OCI-LY3 (cell line): ENCODE data around the gene CAMTA1.

Source experiments
- H2AFZ ChIP-seq: fragments of 200-600, 300-600 bp; shearing (Covaris generic); 2 replicates; pipeline ENCODE4 v1.6.0; 2014; ENCODE audit warnings: antibody characterized with exemption, low read depth, low read length
- H3K27ac ChIP-seq: fragments of 200-600, 300-600 bp; sonication (generic); 2 replicates; pipeline ENCODE4 v1.5.1; 2014; ENCODE audit warnings: mild to moderate bottlenecking, low read length, moderate library complexity, mixed read lengths
- H3K27me3 ChIP-seq: fragments of 200-600, 300-600 bp; sonication (generic); 2 replicates; pipeline ENCODE4 v1.6.1; 2014; ENCODE audit warnings: low read depth, low read length, mixed read lengths
- H3K36me3 ChIP-seq: fragments of 200-600, 300-600 bp; sonication (generic); replicated peaks from 2 replicates; pipeline ENCODE3; 2014; ENCODE audit warnings: low read depth, low read length, mixed read lengths
- H3K4me1 ChIP-seq: fragments of 300-600, 200-600 bp; sonication (generic); 2 replicates; pipeline ENCODE4 v1.6.1; 2014; ENCODE audit warnings: low read length, mixed read lengths
- H3K4me2 ChIP-seq: fragments of 200-600, 300-600 bp; sonication (generic); 2 replicates; pipeline ENCODE4 v1.6.1; 2014; ENCODE audit warnings: low read length, mixed read lengths
- H3K4me3 ChIP-seq: fragments of 300-600, 200-600 bp; sonication (generic); 2 replicates; pipeline ENCODE4 v1.5.1; 2014; ENCODE audit warnings: antibody characterized with exemption, mild to moderate bottlenecking, low read length, moderate library complexity
- H3K79me2 ChIP-seq: fragments of 300-600, 200-600 bp; shearing (Covaris generic); 2 replicates; pipeline ENCODE4 v1.6.1; 2014; ENCODE audit warnings: mild to moderate bottlenecking, low read length, mixed read lengths
- H3K9ac ChIP-seq: fragments of 300-600, 200-600 bp; shearing (Covaris generic); 2 replicates; pipeline ENCODE4 v1.6.0; 2014; ENCODE audit warnings: mild to moderate bottlenecking, low read length, moderate library complexity
- H3K9me3 ChIP-seq: fragments of 200-600, 300-600 bp; shearing (Covaris generic); 2 replicates; pipeline ENCODE4 v1.6.1; 2014; ENCODE audit warnings: low read length, mixed read lengths; ENCODE audit not compliant: insufficient read depth
- H4K20me1 ChIP-seq: fragments of 200-600, 300-600 bp; sonication (generic); 2 replicates; pipeline ENCODE4 v1.6.1; 2016; ENCODE audit warnings: low read length, mixed read lengths; ENCODE audit not compliant: insufficient read depth
- CTCF ChIP-seq: fragments of 200-600, 300-600 bp; sonication (generic); IDR thresholded peaks from 2 replicates; pipeline ENCODE4 v1.5.1; 2014; ENCODE audit warnings: antibody characterized with exemption, low read length, low read depth
- EZH2phosphoT487 ChIP-seq: fragments of 200-600 bp; shearing (Covaris generic); IDR thresholded peaks from 2 replicates; pipeline ENCODE4 v1.6.1; 2018; ENCODE audit warnings: antibody characterized with exemption, mixed run types, low read depth

CAMTA1 gene

GRCh38 chr1:7543718-7544090, 758.5 kb downstream of the CAMTA1 start:
- peaks cover 9% of the 10 kb centered on the region; the same call in 1 of the 2 replicates for H3K4me1 ChIP-seq
- H2AFZ ChIP-seq, result no peak overlapping the region
- no peaks in the 10 kb centered on the region for H3K36me3 ChIP-seq
- H3K4me2 ChIP-seq, result no peak overlapping the region
- H4K20me1 ChIP-seq, result no peaks in the 10 kb centered on the region
- no peak overlapping the region for H3K27ac ChIP-seq
- H3K9me3 ChIP-seq, result no peaks in the 10 kb centered on the region
- TF ChIP-seq CTCF, result no peak
- no peak for TF ChIP-seq EZH2phosphoT487
- H3K4me3 ChIP-seq, result no peak overlapping the region
- no peaks in the 10 kb centered on the region for H3K79me2 ChIP-seq
- no peak overlapping the region for H3K9ac ChIP-seq
- no peaks in the 10 kb centered on the region for H3K27me3 ChIP-seq

DNA sequence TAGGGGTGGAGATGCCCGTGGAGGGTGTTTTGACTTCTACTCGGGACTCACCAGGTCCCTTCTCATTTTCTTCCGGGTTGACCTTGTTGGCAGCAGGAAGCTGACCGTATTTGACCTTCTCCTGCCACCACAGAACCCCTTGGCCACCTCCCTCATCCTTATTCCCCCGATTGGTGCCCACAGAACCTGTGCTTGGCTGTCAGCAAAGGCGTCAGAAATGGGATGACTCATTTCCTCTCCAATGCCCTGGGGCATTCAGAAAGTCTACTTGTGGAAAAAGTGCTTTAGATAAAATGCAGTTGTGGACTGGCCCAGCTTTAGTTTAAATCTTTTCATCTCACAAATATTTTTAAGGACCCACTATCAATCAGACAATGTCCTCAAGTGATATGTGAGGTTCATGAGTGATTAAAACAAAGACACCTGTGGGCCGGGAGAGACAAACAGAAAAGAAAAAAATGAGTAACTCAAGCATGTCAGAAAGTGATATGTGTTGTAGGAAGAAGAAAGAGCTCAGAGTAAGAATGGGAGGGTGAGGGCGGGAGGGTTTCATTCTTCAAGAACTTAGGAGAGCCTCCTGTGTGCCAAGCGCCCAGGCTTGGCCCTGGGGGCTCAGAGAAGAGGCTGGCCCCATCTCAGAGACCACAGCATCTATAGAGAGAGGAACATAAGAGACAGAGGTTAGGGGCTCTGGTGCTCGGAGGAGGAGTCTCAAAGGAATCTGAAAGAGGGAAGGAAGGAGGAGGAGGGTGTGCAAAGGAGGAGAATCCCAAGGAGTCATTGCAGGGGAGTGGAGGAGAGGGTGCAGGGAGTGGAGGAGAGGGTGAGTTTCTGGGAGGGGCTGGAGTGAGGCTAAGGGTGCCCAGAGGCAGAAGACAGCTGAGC, 764.3 kb downstream of the CAMTA1 start:
- no peak overlapping the region for H3K9ac ChIP-seq
- H3K36me3 ChIP-seq, result no peaks in the 10 kb centered on the region
- H3K4me1 ChIP-seq, result peaks cover 10% of the 10 kb centered on the region
- H2AFZ ChIP-seq, result peak overlapping the region; percentile 34; the same call in 1 of the 2 replicates
- H3K9me3 ChIP-seq, result no peaks in the 10 kb centered on the region
- peak overlapping the region; percentile 25 for H3K4me2 ChIP-seq
- no peaks in the 10 kb centered on the region for H3K79me2 ChIP-seq
- no peak overlapping the region for H3K4me3 ChIP-seq
- no peak for TF ChIP-seq EZH2phosphoT487
- no peak for TF ChIP-seq CTCF
- no peaks in the 10 kb centered on the region for H4K20me1 ChIP-seq
- H3K27ac ChIP-seq, result no peak overlapping the region
- no peaks in the 10 kb centered on the region for H3K27me3 ChIP-seq

DNA sequence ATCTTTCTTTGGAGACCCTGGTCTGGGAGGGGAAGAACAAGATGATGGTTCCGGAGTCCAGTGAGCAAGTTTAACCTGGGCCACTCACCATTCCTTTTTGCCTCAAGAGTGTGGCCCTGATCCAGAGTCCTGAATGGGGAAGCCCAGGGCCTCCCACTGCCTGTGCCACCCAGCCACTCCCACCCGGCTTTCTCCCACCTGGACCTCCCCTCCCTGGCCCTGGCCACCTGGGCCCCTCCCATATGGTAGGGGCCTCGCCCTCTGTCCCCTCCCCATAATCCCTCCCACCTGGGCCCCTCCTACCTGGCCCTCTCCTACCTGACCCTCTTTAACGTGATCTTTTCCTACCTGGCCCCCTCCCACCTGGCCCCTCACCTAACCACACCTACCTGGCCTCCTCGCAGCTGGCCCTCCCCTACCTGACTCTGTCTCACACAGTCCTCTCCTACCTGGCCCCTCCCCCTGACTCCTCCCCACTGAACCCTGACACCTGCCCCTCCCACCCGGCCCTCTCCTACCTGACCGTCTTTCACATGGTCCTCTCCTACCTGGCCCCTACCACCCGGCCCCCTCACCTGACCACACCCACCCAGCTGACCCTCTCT, 765.1 kb downstream of the CAMTA1 start:
- TF ChIP-seq EZH2phosphoT487 (no peak), CTCF (no peak)
- Histone ChIP-seq H3K4me2 (no peak overlapping the region), H3K4me3 (no peak overlapping the region), H3K27me3 (no peaks in the 10 kb centered on the region), H3K79me2 (no peaks in the 10 kb centered on the region), H4K20me1 (no peaks in the 10 kb centered on the region), H3K4me1 (peaks cover 10% of the 10 kb centered on the region), H3K27ac (no peak overlapping the region), H2AFZ (no peak overlapping the region), H3K36me3 (no peaks in the 10 kb centered on the region), H3K9ac (no peak overlapping the region), H3K9me3 (no peaks in the 10 kb centered on the region)

DNA sequence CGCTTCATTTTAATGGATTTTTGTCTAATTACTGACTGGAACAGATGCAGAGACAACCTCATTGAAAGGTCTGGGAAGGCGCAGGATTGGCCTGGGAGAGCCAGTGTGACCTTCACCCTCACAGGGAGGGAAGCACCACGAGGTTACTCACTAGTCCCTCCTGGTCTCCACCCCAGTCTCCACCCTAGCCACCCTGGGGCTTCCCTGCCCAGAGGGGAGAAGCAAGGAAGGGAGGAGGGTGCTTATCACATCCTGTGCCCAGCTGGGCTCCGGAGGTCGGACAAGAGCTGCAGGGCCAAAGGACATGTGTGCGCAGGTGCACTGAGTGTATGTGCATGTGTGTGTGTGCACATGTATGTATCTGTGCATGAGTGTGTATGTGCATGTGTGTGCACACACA, 765.7 kb downstream of the CAMTA1 start:
- TF ChIP-seq CTCF, result no peak
- no peak for TF ChIP-seq EZH2phosphoT487
- H3K4me1 ChIP-seq, result peaks cover 10% of the 10 kb centered on the region

More for the DNA sequence above, 765.7 kb downstream of the CAMTA1 start:
- no peak overlapping the region for H3K4me3 ChIP-seq
- H3K9me3 ChIP-seq, result no peaks in the 10 kb centered on the region
- no peaks in the 10 kb centered on the region for H3K27me3 ChIP-seq
- no peak overlapping the region for H3K4me2 ChIP-seq
- no peaks in the 10 kb centered on the region for H4K20me1 ChIP-seq
- H3K36me3 ChIP-seq, result no peaks in the 10 kb centered on the region
- no peak overlapping the region for H3K9ac ChIP-seq
- no peak overlapping the region for H2AFZ ChIP-seq
- H3K27ac ChIP-seq, result no peak overlapping the region
- H3K79me2 ChIP-seq, result no peaks in the 10 kb centered on the region
